ENCODE data around the gene AMACR. TPM values are rescaled to one million over a fixed set of nuclear protein-coding genes. Genes with fewer than 3 reads are reported as not detected.

AMACR gene
- total RNA-seq, 1 donor from 2014 or later, result 6.0 TPM

DNA sequence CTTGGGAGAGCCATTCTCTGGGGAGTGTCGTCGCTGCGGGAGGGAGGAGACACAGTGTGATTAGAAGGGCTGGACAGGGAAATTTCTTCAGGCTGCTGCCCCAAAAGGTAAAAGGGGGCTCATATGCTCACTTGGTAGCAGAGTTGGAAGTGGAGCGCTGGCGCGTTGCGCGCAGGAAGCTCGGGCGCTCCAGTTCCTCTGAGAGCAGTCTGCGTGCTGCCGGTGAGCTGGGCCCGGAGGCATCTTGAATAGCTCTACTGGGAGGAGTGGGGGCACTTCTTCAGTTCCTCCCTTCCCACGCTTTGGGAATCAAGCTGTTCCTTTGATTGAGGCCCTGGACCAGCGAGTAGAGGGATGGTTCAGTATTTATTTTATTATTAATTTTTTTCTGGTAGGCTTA lies 69.0 kb downstream of the AMACR start:
- CTCF ChIA-PET, result interaction anchor here (1.1 kb wide), 1 partner anchor 350 kb away, joined by 3 read pairs; no protein-coding TSS in a partner anchor
- H3K4me1 Mint-ChIP-seq, result peaks cover 8% of the 10 kb centered on the region
- ATAC-seq (ENCODE audit: low read depth) (no peak), DNase-seq (no peak)
- no peaks in the 10 kb centered on the region for H3K9me3 Mint-ChIP-seq
- peaks cover 50% of the 10 kb centered on the region for H3K27me3 Mint-ChIP-seq
- no peak overlapping the region for H3K27ac Mint-ChIP-seq
- POLR2A ChIA-PET, result no interaction called here
- intact Hi-C loops (cut with micrococcal nuclease), result no loop called here
- no peak overlapping the region for H3K4me3 Mint-ChIP-seq
- H3K36me3 Mint-ChIP-seq (ENCODE audit: low read depth), result no peaks in the 10 kb centered on the region
- TF ChIP-seq, protein P1, sequence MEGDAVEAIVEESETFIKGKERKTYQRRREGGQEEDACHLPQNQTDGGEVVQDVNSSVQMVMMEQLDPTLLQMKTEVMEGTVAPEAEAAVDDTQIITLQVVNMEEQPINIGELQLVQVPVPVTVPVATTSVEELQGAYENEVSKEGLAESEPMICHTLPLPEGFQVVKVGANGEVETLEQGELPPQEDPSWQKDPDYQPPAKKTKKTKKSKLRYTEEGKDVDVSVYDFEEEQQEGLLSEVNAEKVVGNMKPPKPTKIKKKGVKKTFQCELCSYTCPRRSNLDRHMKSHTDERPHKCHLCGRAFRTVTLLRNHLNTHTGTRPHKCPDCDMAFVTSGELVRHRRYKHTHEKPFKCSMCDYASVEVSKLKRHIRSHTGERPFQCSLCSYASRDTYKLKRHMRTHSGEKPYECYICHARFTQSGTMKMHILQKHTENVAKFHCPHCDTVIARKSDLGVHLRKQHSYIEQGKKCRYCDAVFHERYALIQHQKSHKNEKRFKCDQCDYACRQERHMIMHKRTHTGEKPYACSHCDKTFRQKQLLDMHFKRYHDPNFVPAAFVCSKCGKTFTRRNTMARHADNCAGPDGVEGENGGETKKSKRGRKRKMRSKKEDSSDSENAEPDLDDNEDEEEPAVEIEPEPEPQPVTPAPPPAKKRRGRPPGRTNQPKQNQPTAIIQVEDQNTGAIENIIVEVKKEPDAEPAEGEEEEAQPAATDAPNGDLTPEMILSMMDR (IDR thresholded peaks at IDR 0.05), result no peak

DNA sequence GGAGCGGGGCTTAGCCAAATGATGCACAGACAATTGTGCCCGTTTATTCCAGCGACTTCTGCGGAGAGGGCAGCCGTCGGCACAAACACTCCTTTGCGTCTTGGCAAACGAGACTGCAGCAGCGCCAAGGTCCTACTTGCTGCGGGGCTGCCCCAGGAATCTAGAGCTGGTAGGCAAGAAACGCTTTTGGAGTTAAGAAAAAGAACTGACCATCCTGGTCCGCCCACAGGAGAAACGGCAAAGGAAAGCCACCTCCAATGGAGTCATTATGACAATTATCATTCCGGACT lies 69.4 kb downstream of the AMACR start:
- ATAC-seq (ENCODE audit: low read depth) (no peak), DNase-seq (no peak)
- ChIA-PET CTCF (no interaction called here), POLR2A (no interaction called here)
- no peak overlapping the region for H3K4me3 Mint-ChIP-seq
- no peaks in the 10 kb centered on the region for H3K36me3 Mint-ChIP-seq (ENCODE audit: low read depth)
- TF ChIP-seq, protein P1 (IDR thresholded peaks at IDR 0.05), result no peak
- intact Hi-C loops (cut with micrococcal nuclease), result no loop called here
- no peaks in the 10 kb centered on the region for H3K9me3 Mint-ChIP-seq
- H3K4me1 Mint-ChIP-seq, result peaks cover 13% of the 10 kb centered on the region
- no peak overlapping the region for H3K27ac Mint-ChIP-seq
- H3K27me3 Mint-ChIP-seq, result peaks cover 49% of the 10 kb centered on the region

DNA sequence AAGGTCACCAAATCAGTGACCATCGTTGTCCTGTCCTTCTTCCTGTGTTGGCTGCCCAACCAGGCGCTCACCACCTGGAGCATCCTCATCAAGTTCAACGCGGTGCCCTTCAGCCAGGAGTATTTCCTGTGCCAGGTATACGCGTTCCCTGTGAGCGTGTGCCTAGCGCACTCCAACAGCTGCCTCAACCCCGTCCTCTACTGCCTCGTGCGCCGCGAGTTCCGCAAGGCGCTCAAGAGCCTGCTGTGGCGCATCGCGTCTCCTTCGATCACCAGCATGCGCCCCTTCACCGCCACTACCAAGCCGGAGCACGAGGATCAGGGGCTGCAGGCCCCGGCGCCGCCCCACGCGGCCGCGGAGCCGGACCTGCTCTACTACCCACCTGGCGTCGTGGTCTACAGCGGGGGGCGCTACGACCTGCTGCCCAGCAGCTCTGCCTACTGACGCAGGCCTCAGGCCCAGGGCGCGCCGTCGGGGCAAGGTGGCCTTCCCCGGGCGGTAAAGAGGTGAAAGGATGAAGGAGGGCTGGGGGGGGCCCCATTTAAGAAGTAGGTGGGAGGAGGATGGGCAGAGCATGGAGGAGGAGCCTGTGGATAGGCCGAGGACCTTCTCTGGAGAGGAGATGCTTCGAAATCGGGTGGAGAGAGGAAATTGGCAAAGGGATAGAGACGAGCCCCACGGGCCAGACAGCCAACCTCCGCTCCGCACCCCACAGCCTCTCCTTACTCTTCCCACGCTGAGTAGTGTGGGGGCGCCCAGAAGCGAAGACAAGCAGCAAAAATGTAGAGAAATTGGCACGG lies 69.9 kb downstream of the AMACR start:
- Mint-ChIP-seq H3K36me3 (ENCODE audit: low read depth) (no peaks in the 10 kb centered on the region), H3K27ac (no peak overlapping the region), H3K9me3 (no peaks in the 10 kb centered on the region), H3K27me3 (peaks cover 47% of the 10 kb centered on the region), H3K4me3 (no peak overlapping the region), H3K4me1 (peaks cover 17% of the 10 kb centered on the region)
- ChIA-PET POLR2A (no interaction called here), CTCF (no interaction called here)
- intact Hi-C loops (cut with micrococcal nuclease), result loop anchor here (2.0 kb wide), 1 partner anchor 69 kb away; no protein-coding TSS in a partner anchor
- no peak for DNase-seq
- no peak for ATAC-seq (ENCODE audit: low read depth)
- TF ChIP-seq, protein P1 (IDR thresholded peaks at IDR 0.05), result no peak

DNA sequence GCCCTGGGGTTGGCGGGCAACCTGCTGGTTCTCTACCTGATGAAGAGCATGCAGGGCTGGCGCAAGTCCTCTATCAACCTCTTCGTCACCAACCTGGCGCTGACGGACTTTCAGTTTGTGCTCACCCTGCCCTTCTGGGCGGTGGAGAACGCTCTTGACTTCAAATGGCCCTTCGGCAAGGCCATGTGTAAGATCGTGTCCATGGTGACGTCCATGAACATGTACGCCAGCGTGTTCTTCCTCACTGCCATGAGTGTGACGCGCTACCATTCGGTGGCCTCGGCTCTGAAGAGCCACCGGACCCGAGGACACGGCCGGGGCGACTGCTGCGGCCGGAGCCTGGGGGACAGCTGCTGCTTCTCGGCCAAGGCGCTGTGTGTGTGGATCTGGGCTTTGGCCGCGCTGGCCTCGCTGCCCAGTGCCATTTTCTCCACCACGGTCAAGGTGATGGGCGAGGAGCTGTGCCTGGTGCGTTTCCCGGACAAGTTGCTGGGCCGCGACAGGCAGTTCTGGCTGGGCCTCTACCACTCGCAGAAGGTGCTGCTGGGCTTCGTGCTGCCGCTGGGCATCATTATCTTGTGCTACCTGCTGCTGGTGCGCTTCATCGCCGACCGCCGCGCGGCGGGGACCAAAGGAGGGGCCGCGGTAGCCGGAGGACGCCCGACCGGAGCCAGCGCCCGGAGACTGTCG lies 70.7 kb downstream of the AMACR start:
- Mint-ChIP-seq H3K27me3 (peaks cover 47% of the 10 kb centered on the region), H3K27ac (no peak overlapping the region), H3K4me3 (no peak overlapping the region), H3K36me3 (ENCODE audit: low read depth) (no peaks in the 10 kb centered on the region), H3K9me3 (no peaks in the 10 kb centered on the region), H3K4me1 (peaks cover 17% of the 10 kb centered on the region)
- DNase-seq, result no peak
- TF ChIP-seq, protein P1 (IDR thresholded peaks at IDR 0.05), result no peak
- intact Hi-C loops (cut with micrococcal nuclease), result loop anchor here (2.0 kb wide), 1 partner anchor 70 kb away; no protein-coding TSS in a partner anchor
- ChIA-PET POLR2A (no interaction called here), CTCF (interaction anchor here (3.3 to 4.1 kb wide), 2 partner anchors 497 to 501 kb away, joined by 15 to 54 read pairs; partner anchors contain the start of gene TARS1)
- ATAC-seq (ENCODE audit: low read depth), result no peak

DNA sequence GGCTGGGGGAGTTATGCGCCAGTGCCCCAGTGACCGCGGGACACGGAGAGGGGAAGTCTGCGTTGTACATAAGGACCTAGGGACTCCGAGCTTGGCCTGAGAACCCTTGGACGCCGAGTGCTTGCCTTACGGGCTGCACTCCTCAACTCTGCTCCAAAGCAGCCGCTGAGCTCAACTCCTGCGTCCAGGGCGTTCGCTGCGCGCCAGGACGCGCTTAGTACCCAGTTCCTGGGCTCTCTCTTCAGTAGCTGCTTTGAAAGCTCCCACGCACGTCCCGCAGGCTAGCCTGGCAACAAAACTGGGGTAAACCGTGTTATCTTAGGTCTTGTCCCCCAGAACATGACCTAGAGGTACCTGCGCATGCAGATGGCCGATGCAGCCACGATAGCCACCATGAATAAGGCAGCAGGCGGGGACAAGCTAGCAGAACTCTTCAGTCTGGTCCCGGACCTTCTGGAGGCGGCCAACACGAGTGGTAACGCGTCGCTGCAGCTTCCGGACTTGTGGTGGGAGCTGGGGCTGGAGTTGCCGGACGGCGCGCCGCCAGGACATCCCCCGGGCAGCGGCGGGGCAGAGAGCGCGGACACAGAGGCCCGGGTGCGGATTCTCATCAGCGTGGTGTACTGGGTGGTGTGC lies 71.4 kb downstream of the AMACR start, which contains the start of gene RXFP3:
TSS of gene RXFP3 (plus strand) at position 6 of the 636 bp plus-strand sequence. CDS start at position 361, 355 bp downstream.
- intact Hi-C loops (cut with micrococcal nuclease), result loop anchor here (2.0 kb wide), 1 partner anchor 70 kb away; no protein-coding TSS in a partner anchor
- Mint-ChIP-seq H3K4me1 (peaks cover 17% of the 10 kb centered on the region), H3K27me3 (peaks cover 45% of the 10 kb centered on the region), H3K27ac (no peak within 1 kb of the TSS), H3K36me3 (ENCODE audit: low read depth) (no peaks in the 10 kb centered on the region), H3K4me3 (no peak within 1 kb of the TSS), H3K9me3 (no peaks in the 10 kb centered on the region)
- TF ChIP-seq, protein P1 (IDR thresholded peaks at IDR 0.05), result no peak
- POLR2A ChIA-PET, result no interaction called here
- CTCF ChIA-PET, result interaction anchor here (3.3 to 4.1 kb wide), 2 partner anchors 496 to 501 kb away, joined by 15 to 54 read pairs; partner anchors contain the start of gene TARS1
- DNase-seq, result no peak
- ATAC-seq (ENCODE audit: low read depth), result no peak

Measured in activated B cell treated with CpG ODN at 0.5 μM for 24 hours (primary cell).